A673 (cell line): ENCODE results near the gene TSPEAR. TPM values are rescaled to one million over a fixed set of nuclear protein-coding genes. Genes with fewer than 3 reads are reported as not detected.
A peak's percentile ranks its signal among the peaks of the same experiment; 100 is the strongest.

Source experiments
- BruUV-seq: library from RNA; stranded (reverse); fragments of 400-500 nt; replicated peaks from 2 replicates; lab custom pipeline; 2021; lab: Mats Ljungman, UMichigan
- CTCF ChIA-PET: fragments of 300-600 bp; sonication (Branson Sonifier 250); formaldehyde crosslinking; loops from one replicate; lab custom pipeline; 2022; ENCODE audit warnings: antibody characterized with exemption; lab: Charles Lee
- POLR2A ChIA-PET: fragments of 300-600 bp; sonication (Branson Sonifier 250); formaldehyde crosslinking; loops from one replicate; lab custom pipeline; 2022; ENCODE audit warnings: antibody characterized with exemption; ENCODE audit not compliant: low non-redundant PET; lab: Charles Lee
- DNase-seq: peaks from one replicate; pipeline ENCODE4 v3.0.0-alpha.2; 2015; ENCODE audit warnings: low spot score
- H3K27ac ChIP-seq: fragments of 200-600 bp; sonication (generic); 2 replicates; pipeline ENCODE4 v1.5.1; 2016; ENCODE audit warnings: mixed run types, low read depth, mild to moderate bottlenecking, mixed read lengths, antibody characterized with exemption, low read length; ENCODE audit not compliant: poor library complexity, severe bottlenecking
- H3K27me3 ChIP-seq: fragments of 200-600 bp; sonication (generic); replicated peaks from 2 replicates; pipeline ENCODE4 v1.6.1; 2017; ENCODE audit warnings: mixed run types, low read depth, mild to moderate bottlenecking, mixed read lengths, antibody characterized with exemption, low read length; ENCODE audit not compliant: insufficient read depth, poor library complexity
- H3K36me3 ChIP-seq: fragments of 200-600 bp; sonication (generic); 2 replicates; pipeline ENCODE4 v1.6.1; 2016; ENCODE audit warnings: mixed run types, mild to moderate bottlenecking, mixed read lengths, antibody characterized with exemption, low read length; ENCODE audit not compliant: insufficient read depth, poor library complexity, severe bottlenecking
- H3K4me1 ChIP-seq: fragments of 200-600 bp; sonication (generic); 2 replicates; pipeline ENCODE4 v1.6.1; 2017; ENCODE audit warnings: mixed run types, mild to moderate bottlenecking, mixed read lengths, antibody characterized with exemption, low read length; ENCODE audit not compliant: insufficient read depth, poor library complexity, severe bottlenecking
- H3K4me3 ChIP-seq: fragments of 200-600 bp; sonication (generic); 2 replicates; pipeline ENCODE4 v1.5.1; 2016; ENCODE audit warnings: low read depth, mixed run types, mild to moderate bottlenecking, mixed read lengths, low read length; ENCODE audit not compliant: poor library complexity, severe bottlenecking
- H3K9me3 ChIP-seq: fragments of 200-600 bp; sonication (generic); 2 replicates; pipeline ENCODE4 v1.6.1; 2016; ENCODE audit warnings: mixed run types, low read depth, mild to moderate bottlenecking, mixed read lengths, antibody characterized with exemption, low read length; ENCODE audit not compliant: poor library complexity, severe bottlenecking
- EZH2 ChIP-seq: fragments of 200-600 bp; sonication (generic); IDR thresholded peaks from 2 replicates; pipeline ENCODE4 v1.6.1; 2017; ENCODE audit warnings: borderline replicate concordance, low read depth, mild to moderate bottlenecking, mixed read lengths, antibody characterized with exemption, low read length; ENCODE audit not compliant: poor library complexity, severe bottlenecking
- intact Hi-C: fragments of 100-400 bp; cut with micrococcal nuclease; formaldehyde crosslinking; loops from one replicate; pipeline ENCODE4 v1.10.0; 2022; ENCODE audit not compliant: unreplicated experiment
- total RNA-seq: library from RNA; stranded (reverse); gene quantifications from 2 replicates; pipeline ENCODE4 v1.2.3, GENCODE V29; 2021
- TF ChIP-seq, protein P1 (sequence below): fragments of 300-800, 200-600 bp; sonication (generic); conservative IDR thresholded peaks from 2 replicates; pipeline ENCODE4 v1.5.1; 2017; ENCODE audit warnings: low read depth, mild to moderate bottlenecking, antibody characterized with exemption, low read length, moderate library complexity, mixed read lengths

The TSPEAR gene
- total RNA-seq, 1 experiment from 2014 or later: 8.3 TPM

DNA sequence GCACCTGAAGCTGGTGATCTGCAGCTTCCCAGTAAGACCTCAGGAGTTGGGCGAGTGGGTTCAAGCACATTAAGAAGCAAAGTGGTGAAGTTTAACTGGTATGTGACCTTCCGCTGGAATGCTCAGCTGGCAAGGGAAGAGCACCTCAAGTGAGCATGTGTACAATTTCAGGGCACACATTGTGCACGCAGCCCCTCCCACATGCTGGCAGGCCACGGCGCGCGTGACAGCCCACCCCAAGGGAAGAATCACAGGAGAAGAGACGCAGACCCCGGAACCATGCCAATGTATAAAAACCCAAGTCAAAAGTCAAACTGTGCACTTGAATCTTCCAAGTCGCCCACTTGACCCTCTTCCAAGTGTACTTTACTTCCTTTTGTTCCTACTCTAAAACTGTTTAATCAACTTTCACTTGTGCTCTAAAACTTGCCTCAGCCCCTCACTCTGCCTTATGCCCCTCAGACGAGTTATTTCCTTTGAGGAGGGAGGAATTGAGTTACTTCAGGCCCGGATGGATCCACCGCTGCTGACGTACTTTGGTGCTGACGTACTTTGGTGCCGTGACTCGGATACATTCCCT is 236.0 kb downstream of the TSPEAR start:
- ChIA-PET CTCF (no interaction called here), POLR2A (no interaction called here)
- H3K27me3 ChIP-seq: no peaks in the 10 kb centered on the region
- TF ChIP-seq, protein P1, sequence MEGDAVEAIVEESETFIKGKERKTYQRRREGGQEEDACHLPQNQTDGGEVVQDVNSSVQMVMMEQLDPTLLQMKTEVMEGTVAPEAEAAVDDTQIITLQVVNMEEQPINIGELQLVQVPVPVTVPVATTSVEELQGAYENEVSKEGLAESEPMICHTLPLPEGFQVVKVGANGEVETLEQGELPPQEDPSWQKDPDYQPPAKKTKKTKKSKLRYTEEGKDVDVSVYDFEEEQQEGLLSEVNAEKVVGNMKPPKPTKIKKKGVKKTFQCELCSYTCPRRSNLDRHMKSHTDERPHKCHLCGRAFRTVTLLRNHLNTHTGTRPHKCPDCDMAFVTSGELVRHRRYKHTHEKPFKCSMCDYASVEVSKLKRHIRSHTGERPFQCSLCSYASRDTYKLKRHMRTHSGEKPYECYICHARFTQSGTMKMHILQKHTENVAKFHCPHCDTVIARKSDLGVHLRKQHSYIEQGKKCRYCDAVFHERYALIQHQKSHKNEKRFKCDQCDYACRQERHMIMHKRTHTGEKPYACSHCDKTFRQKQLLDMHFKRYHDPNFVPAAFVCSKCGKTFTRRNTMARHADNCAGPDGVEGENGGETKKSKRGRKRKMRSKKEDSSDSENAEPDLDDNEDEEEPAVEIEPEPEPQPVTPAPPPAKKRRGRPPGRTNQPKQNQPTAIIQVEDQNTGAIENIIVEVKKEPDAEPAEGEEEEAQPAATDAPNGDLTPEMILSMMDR: no peak
- no peak for TF ChIP-seq EZH2
- intact Hi-C loops: no loop called here
- no peak overlapping the region for H3K27ac ChIP-seq
- no peak overlapping the region for H3K4me3 ChIP-seq
- no peaks in the 10 kb centered on the region for H3K9me3 ChIP-seq
- no TSS peak for BruUV-seq
- H3K36me3 ChIP-seq: no peaks in the 10 kb centered on the region
- H3K4me1 ChIP-seq: no peaks in the 10 kb centered on the region
- no peak for DNase-seq

DNA sequence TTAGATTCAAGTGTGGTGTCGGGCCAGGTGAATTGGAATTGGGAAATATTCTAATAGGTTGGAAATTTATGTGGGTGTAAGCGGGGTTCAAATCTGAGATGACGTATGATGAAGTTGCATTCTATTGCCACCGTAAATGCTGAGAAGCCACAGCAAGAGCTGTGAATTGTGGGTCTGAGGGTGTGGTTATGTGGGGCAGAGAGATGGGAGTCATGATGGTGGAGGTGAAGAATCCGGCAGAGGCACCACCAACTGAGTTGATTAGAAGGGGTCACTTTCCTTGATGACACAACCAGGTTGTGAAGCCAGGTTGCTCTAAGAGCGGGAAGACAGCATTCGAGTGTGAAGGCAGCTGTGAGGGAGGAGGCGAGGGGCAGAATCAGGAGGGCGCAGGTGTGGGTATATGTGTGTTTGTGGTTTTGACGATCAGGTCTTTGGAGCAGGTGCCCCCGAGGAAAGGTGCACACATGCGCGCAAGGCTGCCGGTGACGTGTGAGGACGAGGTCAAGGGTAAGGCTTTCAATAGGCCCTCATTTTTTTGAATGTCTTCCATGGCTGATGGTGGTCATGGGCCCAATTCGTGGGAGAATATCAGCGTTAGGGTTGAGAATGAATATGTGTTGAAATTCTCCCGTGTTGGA is 237.3 kb downstream of the TSPEAR start:
- BruUV-seq: no TSS peak
- ChIA-PET POLR2A (no interaction called here), CTCF (no interaction called here)
- H3K27ac ChIP-seq: no peak overlapping the region
- H3K4me3 ChIP-seq: no peak overlapping the region
- no peaks in the 10 kb centered on the region for H3K27me3 ChIP-seq
- intact Hi-C loops: no loop called here
- DNase-seq: no peak
- H3K4me1 ChIP-seq: no peaks in the 10 kb centered on the region
- no peaks in the 10 kb centered on the region for H3K9me3 ChIP-seq
- TF ChIP-seq EZH2: no peak
- TF ChIP-seq, protein P1: no peak
- no peaks in the 10 kb centered on the region for H3K36me3 ChIP-seq

DNA sequence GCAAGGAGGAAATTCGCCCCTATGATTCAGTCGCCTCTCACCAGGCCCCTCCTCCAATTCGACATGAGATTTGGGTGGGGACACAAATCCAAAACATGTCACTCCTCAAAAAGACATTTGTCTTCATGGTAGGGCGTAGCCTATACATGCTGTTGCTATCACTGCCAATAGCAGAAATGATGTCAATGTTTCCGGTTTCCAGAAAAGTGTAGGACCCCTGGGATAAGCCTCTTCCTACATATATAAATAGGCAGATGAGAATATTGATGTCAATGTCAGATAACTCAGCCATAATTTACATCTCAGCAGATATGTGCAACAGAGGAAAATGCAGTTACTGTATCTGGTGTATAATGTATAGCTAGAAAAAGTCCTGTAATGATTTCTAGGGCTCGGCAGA is 239.4 kb downstream of the TSPEAR start:
- ChIA-PET CTCF (no interaction called here), POLR2A (no interaction called here)
- no TSS peak for BruUV-seq
- Histone ChIP-seq H3K27me3 (no peaks in the 10 kb centered on the region), H3K4me3 (no peak overlapping the region), H3K27ac (no peak overlapping the region), H3K36me3 (no peaks in the 10 kb centered on the region), H3K9me3 (no peaks in the 10 kb centered on the region), H3K4me1 (no peaks in the 10 kb centered on the region)
- intact Hi-C loops: no loop called here
- TF ChIP-seq EZH2: no peak
- TF ChIP-seq, protein P1: no peak
- DNase-seq: peak; percentile 32
